Measurements from ENCODE around the gene ARID1B. TPM values are rescaled to one million over a fixed set of nuclear protein-coding genes. Genes with fewer than 3 reads are reported as not detected.

ARID1B gene
- total and polyA plus RNA-seq, 12 donors = 11.2 to 63.2 (median 52.2) TPM

DNA sequence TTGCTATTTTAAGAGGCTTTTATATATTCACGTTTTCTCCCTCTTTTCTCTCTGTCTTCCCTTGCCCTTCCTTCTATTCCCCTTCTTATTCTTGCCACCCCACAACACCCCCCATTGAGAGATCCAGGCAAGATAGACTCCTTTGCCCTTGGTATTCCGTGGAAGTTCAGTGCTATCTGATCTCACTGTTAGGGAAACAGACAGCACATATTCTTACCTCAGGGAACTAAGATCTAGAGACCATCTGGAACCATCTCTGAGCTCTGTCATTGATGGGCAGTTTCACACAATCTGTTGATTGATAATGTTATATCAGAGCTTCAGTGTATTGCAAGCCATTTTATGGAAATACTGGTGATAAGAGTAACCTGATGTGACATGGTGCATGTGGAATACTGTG lies 228.8 kb downstream of the ARID1B start:
- no peak for DNase-seq
- Histone ChIP-seq H3K4me1 (peaks cover 0 to 30% (median 11%) of the 10 kb centered on the region in 9 donors), H3K4me3 (no peak overlapping the region), H3K27me3 (no peaks in the 10 kb centered on the region), H3K9me3 (no peaks in the 10 kb centered on the region), H3K36me3 (no peaks in the 10 kb centered on the region), H3K27ac (no peak overlapping the region)
- intact Hi-C loops (cut with DNase I) = no loop called here
- ATAC-seq = no peak
- TF ChIP-seq, protein P1, sequence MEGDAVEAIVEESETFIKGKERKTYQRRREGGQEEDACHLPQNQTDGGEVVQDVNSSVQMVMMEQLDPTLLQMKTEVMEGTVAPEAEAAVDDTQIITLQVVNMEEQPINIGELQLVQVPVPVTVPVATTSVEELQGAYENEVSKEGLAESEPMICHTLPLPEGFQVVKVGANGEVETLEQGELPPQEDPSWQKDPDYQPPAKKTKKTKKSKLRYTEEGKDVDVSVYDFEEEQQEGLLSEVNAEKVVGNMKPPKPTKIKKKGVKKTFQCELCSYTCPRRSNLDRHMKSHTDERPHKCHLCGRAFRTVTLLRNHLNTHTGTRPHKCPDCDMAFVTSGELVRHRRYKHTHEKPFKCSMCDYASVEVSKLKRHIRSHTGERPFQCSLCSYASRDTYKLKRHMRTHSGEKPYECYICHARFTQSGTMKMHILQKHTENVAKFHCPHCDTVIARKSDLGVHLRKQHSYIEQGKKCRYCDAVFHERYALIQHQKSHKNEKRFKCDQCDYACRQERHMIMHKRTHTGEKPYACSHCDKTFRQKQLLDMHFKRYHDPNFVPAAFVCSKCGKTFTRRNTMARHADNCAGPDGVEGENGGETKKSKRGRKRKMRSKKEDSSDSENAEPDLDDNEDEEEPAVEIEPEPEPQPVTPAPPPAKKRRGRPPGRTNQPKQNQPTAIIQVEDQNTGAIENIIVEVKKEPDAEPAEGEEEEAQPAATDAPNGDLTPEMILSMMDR (IDR thresholded peaks at IDR 0.05) = no peak
- 30 to 36% methylated on average over 2 of the region's 2 CpGs for WGBS, 2 donors

GRCh38 chr6:157008568-157008967 lies 231.4 kb downstream of the ARID1B start:
- TF ChIP-seq, protein P1 (IDR thresholded peaks at IDR 0.05) = no peak
- WGBS, 2 donors = 91 to 92% methylated on average over 7 of the region's 7 CpGs
- no peak overlapping the region for H3K4me3 ChIP-seq
- peaks cover 0 to 8% (median 0%) of the 10 kb centered on the region in 11 donors for H3K9me3 ChIP-seq
- H3K27me3 ChIP-seq = no peaks in the 10 kb centered on the region
- ATAC-seq = no peak
- no peak overlapping the region for H3K27ac ChIP-seq
- DNase-seq = no peak
- intact Hi-C loops (cut with DNase I) = no loop called here
- peaks cover 0 to 34% (median 12%) of the 10 kb centered on the region in 9 donors for H3K4me1 ChIP-seq
- no peaks in the 10 kb centered on the region for H3K36me3 ChIP-seq

GRCh38 chr6:157012355-157012754 lies 235.2 kb downstream of the ARID1B start:
- WGBS, 2 donors = 82 to 84% methylated on average over 3 of the region's 3 CpGs
- H3K9me3 ChIP-seq = peaks cover 0 to 8% (median 0%) of the 10 kb centered on the region in 11 donors
- intact Hi-C loops (cut with DNase I) = loop anchor here in 1 of 10 donors (10.0 kb wide), 1 partner anchor 318 kb away; no protein-coding TSS in a partner anchor
- DNase-seq (no peak), ATAC-seq (no peak)
- H3K4me3 ChIP-seq = no peak overlapping the region
- H3K27ac ChIP-seq = no peak overlapping the region
- no peaks in the 10 kb centered on the region for H3K27me3 ChIP-seq
- H3K36me3 ChIP-seq = no peaks in the 10 kb centered on the region
- peaks cover 0 to 38% (median 20%) of the 10 kb centered on the region in 9 donors for H3K4me1 ChIP-seq
- TF ChIP-seq, protein P1 (IDR thresholded peaks at IDR 0.05) = no peak

GRCh38 chr6:157013649-157014304 lies 236.6 kb downstream of the ARID1B start:
- no peak for DNase-seq
- peaks cover 0 to 45% (median 24%) of the 10 kb centered on the region in 9 donors for H3K4me1 ChIP-seq
- peak in 2 of 8 donors; percentile 14 to 54 for ATAC-seq
- intact Hi-C loops (cut with DNase I) = loop anchor here in 1 of 10 donors (10.0 kb wide), 1 partner anchor 319 kb away; no protein-coding TSS in a partner anchor
- no peaks in the 10 kb centered on the region for H3K36me3 ChIP-seq
- no peak overlapping the region for H3K4me3 ChIP-seq
- H3K27ac ChIP-seq = no peak overlapping the region
- TF ChIP-seq, protein P1 (IDR thresholded peaks at IDR 0.05) = no peak
- WGBS, 2 donors = 66 to 71% methylated on average over 7 of the region's 7 CpGs
- no peaks in the 10 kb centered on the region for H3K27me3 ChIP-seq
- H3K9me3 ChIP-seq = peaks cover 0 to 8% (median 0%) of the 10 kb centered on the region in 11 donors

Measured in heart right ventricle (tissue), 16 donors.